ENCODE results near the gene TFPI2.
"Not testable (repeated sequence)": the region's sequence is repeated elsewhere in the genome, so short reads cannot be mapped to it uniquely, and the experiment has no call there.

DNA sequence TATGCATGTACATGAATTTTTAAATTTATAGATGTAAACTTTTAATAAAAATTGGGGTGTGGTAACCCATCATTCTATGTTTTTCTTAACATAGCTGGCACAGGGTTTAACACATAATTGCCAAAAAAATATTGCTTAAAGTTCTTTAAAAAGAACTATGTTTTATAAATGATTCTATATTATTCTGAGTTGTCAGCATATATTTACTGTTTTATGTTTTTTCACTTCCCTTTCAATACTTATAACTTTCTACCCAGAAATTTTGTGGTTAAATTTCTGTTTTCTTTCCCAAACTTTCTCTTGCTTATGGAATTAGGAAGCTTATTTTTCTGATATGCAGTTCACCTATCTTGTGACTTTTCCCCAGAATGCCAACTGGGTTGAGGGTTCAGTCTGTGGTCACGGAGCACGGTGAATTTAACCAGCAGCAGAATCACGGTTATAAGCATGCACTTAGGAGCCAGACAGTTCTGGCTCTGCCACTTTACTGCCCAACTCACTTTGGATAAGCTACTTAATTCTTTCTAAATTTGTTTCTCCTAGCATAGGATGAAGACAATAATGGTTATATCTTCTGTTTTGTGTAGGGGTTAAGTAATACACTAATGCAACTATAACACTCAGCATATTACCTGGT is 24.8 kb upstream of the TFPI2 start:
- TF ChIP-seq, protein P1, sequence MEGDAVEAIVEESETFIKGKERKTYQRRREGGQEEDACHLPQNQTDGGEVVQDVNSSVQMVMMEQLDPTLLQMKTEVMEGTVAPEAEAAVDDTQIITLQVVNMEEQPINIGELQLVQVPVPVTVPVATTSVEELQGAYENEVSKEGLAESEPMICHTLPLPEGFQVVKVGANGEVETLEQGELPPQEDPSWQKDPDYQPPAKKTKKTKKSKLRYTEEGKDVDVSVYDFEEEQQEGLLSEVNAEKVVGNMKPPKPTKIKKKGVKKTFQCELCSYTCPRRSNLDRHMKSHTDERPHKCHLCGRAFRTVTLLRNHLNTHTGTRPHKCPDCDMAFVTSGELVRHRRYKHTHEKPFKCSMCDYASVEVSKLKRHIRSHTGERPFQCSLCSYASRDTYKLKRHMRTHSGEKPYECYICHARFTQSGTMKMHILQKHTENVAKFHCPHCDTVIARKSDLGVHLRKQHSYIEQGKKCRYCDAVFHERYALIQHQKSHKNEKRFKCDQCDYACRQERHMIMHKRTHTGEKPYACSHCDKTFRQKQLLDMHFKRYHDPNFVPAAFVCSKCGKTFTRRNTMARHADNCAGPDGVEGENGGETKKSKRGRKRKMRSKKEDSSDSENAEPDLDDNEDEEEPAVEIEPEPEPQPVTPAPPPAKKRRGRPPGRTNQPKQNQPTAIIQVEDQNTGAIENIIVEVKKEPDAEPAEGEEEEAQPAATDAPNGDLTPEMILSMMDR (conservative IDR thresholded peaks at IDR 0.05; ENCODE audit: low read depth, low read length) = not testable (repeated sequence)
- not testable (repeated sequence) for TF ChIP-seq POLR2A (IDR thresholded peaks at IDR 0.05; ENCODE audit: low read depth, low read length)
